Calu3 (cell line): ENCODE measurements around the gene TM4SF18. TPM values are rescaled to one million over a fixed set of nuclear protein-coding genes. Genes with fewer than 3 reads are reported as not detected.

Experiments used
- BruUV-seq: library from RNA; stranded (reverse); fragments of 400-500 nt; replicated peaks from 2 replicates; lab custom pipeline; 2021; lab: Mats Ljungman, UMichigan
- CTCF ChIA-PET: fragments of 300-600 bp; sonication (Branson Sonifier 250); formaldehyde crosslinking; loops from one replicate; lab custom pipeline; 2022; ENCODE audit warnings: antibody characterized with exemption; lab: Charles Lee
- DNase-seq: peaks from one replicate; pipeline ENCODE4 v3.0.0; 2022
- H3K27ac Mint-ChIP-seq: one replicate; pipeline ENCODE4 v1.8.0; 2022; ENCODE audit warnings: mixed read lengths; ENCODE audit not compliant: unreplicated experiment
- H3K27me3 Mint-ChIP-seq: one replicate; pipeline ENCODE4 v1.8.0; 2022; ENCODE audit warnings: mixed read lengths; ENCODE audit not compliant: unreplicated experiment
- H3K36me3 Mint-ChIP-seq: one replicate; pipeline ENCODE4 v1.8.0; 2022; ENCODE audit warnings: mild to moderate bottlenecking, moderate library complexity, mixed read lengths; ENCODE audit not compliant: insufficient read depth, unreplicated experiment
- H3K4me1 Mint-ChIP-seq: one replicate; pipeline ENCODE4 v1.8.0; 2022; ENCODE audit warnings: mild to moderate bottlenecking, low read depth, mixed read lengths; ENCODE audit not compliant: unreplicated experiment
- H3K4me3 Mint-ChIP-seq: one replicate; pipeline ENCODE4 v1.8.0; 2022; ENCODE audit warnings: mild to moderate bottlenecking, low read depth, moderate library complexity, mixed read lengths; ENCODE audit not compliant: unreplicated experiment
- H3K9me3 Mint-ChIP-seq: one replicate; pipeline ENCODE4 v1.8.0; 2022; ENCODE audit warnings: low read depth, mixed read lengths; ENCODE audit not compliant: unreplicated experiment
- intact Hi-C: fragments of 100-400 bp; cut with micrococcal nuclease; formaldehyde crosslinking; loops from one replicate; pipeline ENCODE4 v1.10.0; 2022; ENCODE audit not compliant: unreplicated experiment
- total RNA-seq: library from RNA; stranded (reverse); gene quantifications from 2 replicates; pipeline ENCODE4 v1.2.3, GENCODE V29; 2022
- TF ChIP-seq, protein P1 (sequence below): fragments of 200-600 bp; IDR thresholded peaks from one replicate; pipeline ENCODE4 v1.8.0; 2022; ENCODE audit warnings: antibody characterized with exemption; ENCODE audit not compliant: unreplicated experiment

TM4SF18 gene
- total RNA-seq, 1 experiment from 2014 or later = 0.21 TPM

DNA sequence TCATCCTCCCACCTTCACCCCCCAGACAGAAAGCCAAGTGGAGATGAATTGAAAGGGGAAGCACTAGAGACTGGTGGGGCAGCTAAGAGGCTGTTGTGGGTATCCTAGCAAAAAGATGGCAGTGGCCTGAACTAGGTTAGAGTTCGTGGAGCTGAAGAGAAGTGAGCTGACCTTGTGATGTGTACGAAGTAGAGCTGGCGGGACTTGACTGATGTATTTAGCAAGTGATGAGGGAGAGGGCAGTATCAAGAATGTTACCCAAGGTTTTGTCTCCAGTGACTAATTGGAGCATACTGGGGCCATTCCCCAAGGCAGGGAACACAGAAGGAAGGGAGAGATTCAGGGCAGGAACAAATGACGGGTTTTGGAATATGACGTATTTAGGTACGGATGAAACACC lies 61.8 kb downstream of the TM4SF18 start:
- Mint-ChIP-seq H3K9me3 (no peaks in the 10 kb centered on the region), H3K27ac (no peak overlapping the region), H3K4me3 (no peak overlapping the region), H3K4me1 (peaks cover 38% of the 10 kb centered on the region), H3K27me3 (no peaks in the 10 kb centered on the region), H3K36me3 (no peaks in the 10 kb centered on the region)
- TF ChIP-seq, protein P1, sequence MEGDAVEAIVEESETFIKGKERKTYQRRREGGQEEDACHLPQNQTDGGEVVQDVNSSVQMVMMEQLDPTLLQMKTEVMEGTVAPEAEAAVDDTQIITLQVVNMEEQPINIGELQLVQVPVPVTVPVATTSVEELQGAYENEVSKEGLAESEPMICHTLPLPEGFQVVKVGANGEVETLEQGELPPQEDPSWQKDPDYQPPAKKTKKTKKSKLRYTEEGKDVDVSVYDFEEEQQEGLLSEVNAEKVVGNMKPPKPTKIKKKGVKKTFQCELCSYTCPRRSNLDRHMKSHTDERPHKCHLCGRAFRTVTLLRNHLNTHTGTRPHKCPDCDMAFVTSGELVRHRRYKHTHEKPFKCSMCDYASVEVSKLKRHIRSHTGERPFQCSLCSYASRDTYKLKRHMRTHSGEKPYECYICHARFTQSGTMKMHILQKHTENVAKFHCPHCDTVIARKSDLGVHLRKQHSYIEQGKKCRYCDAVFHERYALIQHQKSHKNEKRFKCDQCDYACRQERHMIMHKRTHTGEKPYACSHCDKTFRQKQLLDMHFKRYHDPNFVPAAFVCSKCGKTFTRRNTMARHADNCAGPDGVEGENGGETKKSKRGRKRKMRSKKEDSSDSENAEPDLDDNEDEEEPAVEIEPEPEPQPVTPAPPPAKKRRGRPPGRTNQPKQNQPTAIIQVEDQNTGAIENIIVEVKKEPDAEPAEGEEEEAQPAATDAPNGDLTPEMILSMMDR = no peak
- intact Hi-C loops = loop anchor here (2.0 to 5.0 kb wide), 2 partner anchors 69 to 411 kb away; no protein-coding TSS in a partner anchor
- DNase-seq = no peak
- BruUV-seq = no TSS peak
- CTCF ChIA-PET = interaction anchor here (1.0 to 2.7 kb wide), 2 partner anchors 145 to 151 kb away, joined by 3 to 21 read pairs; no protein-coding TSS in a partner anchor

DNA sequence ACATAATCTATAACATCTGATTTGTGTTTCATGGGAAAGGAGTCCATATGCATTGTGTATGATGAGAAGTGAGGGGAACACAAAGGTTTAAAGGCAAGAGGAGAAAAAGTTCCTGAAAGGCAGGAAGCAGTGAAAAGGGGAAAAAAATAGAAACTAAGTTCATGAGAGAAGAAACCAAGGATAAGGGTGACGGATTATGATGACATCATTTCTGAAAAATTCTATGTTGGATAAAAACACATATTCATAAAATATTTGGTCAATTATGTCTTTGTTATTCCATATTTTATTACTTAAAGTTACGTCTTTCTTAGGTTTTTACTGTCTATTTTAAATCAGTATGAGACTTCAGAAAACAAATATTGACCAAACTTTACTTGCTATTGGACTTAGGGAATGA lies 63.3 kb downstream of the TM4SF18 start:
- intact Hi-C loops = loop anchor here (5.0 kb wide), 1 partner anchor 68 kb away; no protein-coding TSS in a partner anchor
- Mint-ChIP-seq H3K27ac (no peak overlapping the region), H3K9me3 (no peaks in the 10 kb centered on the region), H3K36me3 (no peaks in the 10 kb centered on the region), H3K4me3 (no peak overlapping the region), H3K27me3 (no peaks in the 10 kb centered on the region), H3K4me1 (peaks cover 27% of the 10 kb centered on the region)
- CTCF ChIA-PET = no interaction called here
- TF ChIP-seq, protein P1 = no peak
- DNase-seq = no peak
- BruUV-seq = no TSS peak

DNA sequence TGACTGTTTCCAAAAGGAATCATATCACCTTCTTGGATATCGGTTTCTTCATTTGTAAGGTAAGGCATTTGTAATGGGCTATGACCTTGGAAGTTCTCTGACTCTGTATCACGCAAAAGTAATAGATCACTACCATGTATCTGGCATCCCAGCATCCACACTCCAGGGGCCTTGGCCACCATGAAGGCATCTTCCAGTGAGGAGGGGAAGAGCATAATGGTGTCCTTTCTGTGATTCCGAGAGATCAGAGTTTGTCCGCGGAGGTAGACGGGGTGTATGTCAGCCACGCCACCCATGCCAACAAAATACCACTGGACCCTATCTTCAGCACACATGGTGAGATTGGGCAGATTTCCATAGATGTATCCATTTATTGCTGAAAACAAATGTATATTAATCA lies 63.7 kb downstream of the TM4SF18 start:
- no peaks in the 10 kb centered on the region for H3K27me3 Mint-ChIP-seq
- DNase-seq = no peak
- H3K36me3 Mint-ChIP-seq = no peaks in the 10 kb centered on the region
- no TSS peak for BruUV-seq
- TF ChIP-seq, protein P1 = no peak
- intact Hi-C loops = loop anchor here (5.0 kb wide), 1 partner anchor 67 kb away; no protein-coding TSS in a partner anchor
- CTCF ChIA-PET = no interaction called here
- no peak overlapping the region for H3K27ac Mint-ChIP-seq
- H3K4me1 Mint-ChIP-seq = peaks cover 26% of the 10 kb centered on the region
- H3K9me3 Mint-ChIP-seq = no peaks in the 10 kb centered on the region
- H3K4me3 Mint-ChIP-seq = no peak overlapping the region

Other genes starting within 250 kb of the TM4SF18 start
- 59.4 and 63.5 TPM in 2 replicates for gene HLTF, start 247.1 kb downstream of the TM4SF18 start, total RNA-seq
- 46.4 and 49.5 TPM in 2 replicates for gene HPS3, start 204.0 kb downstream of the TM4SF18 start, total RNA-seq
- 4.0 and 5.4 TPM in 2 replicates for gene CP, start 111.8 kb downstream of the TM4SF18 start, total RNA-seq
- 919 and 981 TPM in 2 replicates for gene TM4SF1, start 44.0 kb upstream of the TM4SF18 start, total RNA-seq
- gene TM4SF4, start 141.1 kb upstream of the TM4SF18 start, total RNA-seq = 257 and 881 TPM in 2 replicates